Activated T-helper 1 cell treated with anti-CD3 and anti-CD28 coated beads, Interleukin-12 subunit alpha, Interleukin-12 subunit beta, Interleukin-2, Interleukin-4 antibody, amounts not matched to agents 30 ng/mL and 10 ng/mL and 1 ng/mL, durations not matched to agents 14 hours and 24 hours and 36 hours (primary cell): ENCODE results near the gene CUL4A. TPM values are rescaled to one million over a fixed set of nuclear protein-coding genes. Genes with fewer than 3 reads are reported as not detected.

Experiments
- total RNA-seq: library from RNA; stranded (reverse); gene quantifications from 2 replicates; pipeline ENCODE4 v1.2.3, GENCODE V29; 2022

Gene CUL4A
- total RNA-seq, 1 donor from 2014 or later: 86.5 TPM

Other genes with a start within 250 kb of the CUL4A start
- gene MCF2L, start 240.4 kb upstream of the CUL4A start, total RNA-seq: 0.42 TPM in 1 of 2 replicates, not detected in the other
- gene F7, start 103.8 kb upstream of the CUL4A start, total RNA-seq: not detected in 2 replicates
- not detected in 2 replicates for gene F10, start 86.8 kb upstream of the CUL4A start, total RNA-seq
- not detected in 2 replicates for gene PROZ, start 51.0 kb upstream of the CUL4A start, total RNA-seq
- gene PCID2, start 944 bp upstream of the CUL4A start, total RNA-seq: 71.5 and 78.9 TPM in 2 replicates
- 59.4 and 60.3 TPM in 2 replicates for gene LAMP1, start 87.6 kb downstream of the CUL4A start, total RNA-seq
- gene GRTP1, start 154.5 kb downstream of the CUL4A start, total RNA-seq: not detected in 2 replicates
- 0.32 and 0.62 TPM in 2 replicates for gene ADPRHL1, start 243.9 kb downstream of the CUL4A start, total RNA-seq